Fibroblast of peridontal ligament (primary cell): ENCODE data around the gene FREM1.

ENCODE experiments used
- DNase-seq: peaks from one replicate; pipeline ENCODE4 v3.0.0-alpha.2; 2010; ENCODE audit errors: extremely low read depth

The FREM1 gene

GRCh38 chr9:14761584-14761983 is 148.6 kb downstream of the FREM1 start:
- no peak for DNase-seq

- no peak for DNase-seq
Observed at GRCh38 chr9:14760060-14760459, 150.2 kb downstream of the FREM1 start.

GRCh38 chr9:14756291-14756690 is 153.9 kb downstream of the FREM1 start:
- DNase-seq, result no peak

GRCh38 chr9:14752871-14753270 is 157.4 kb downstream of the FREM1 start:
- no peak for DNase-seq

GRCh38 chr9:14752271-14752670 is 158.0 kb downstream of the FREM1 start:
- DNase-seq, result no peak

GRCh38 chr9:14750821-14751220 is 159.4 kb downstream of the FREM1 start:
- no peak for DNase-seq

GRCh38 chr9:14749741-14750211 is 160.5 kb downstream of the FREM1 start:
- no peak for DNase-seq

GRCh38 chr9:14748373-14748772 is 161.9 kb downstream of the FREM1 start:
- DNase-seq, result no peak

GRCh38 chr9:14747111-14747510 is 163.1 kb downstream of the FREM1 start:
- DNase-seq, result no peak

- DNase-seq, result no peak
Observed at GRCh38 chr9:14746626-14747025, 163.6 kb downstream of the FREM1 start.

- no peak for DNase-seq
Observed at GRCh38 chr9:14744768-14745167, 165.5 kb downstream of the FREM1 start.

GRCh38 chr9:14741369-14741768 is 168.9 kb downstream of the FREM1 start:
- no peak for DNase-seq

- DNase-seq, result no peak
Observed at GRCh38 chr9:14733133-14733532, 177.1 kb downstream of the FREM1 start.

GRCh38 chr9:14731294-14731981 is 178.8 kb downstream of the FREM1 start:
- no peak for DNase-seq

- peak; percentile 18 for DNase-seq
Observed at GRCh38 chr9:14730461-14730898, 179.7 kb downstream of the FREM1 start.

GRCh38 chr9:14723301-14723700 is 186.9 kb downstream of the FREM1 start:
- DNase-seq, result no peak

GRCh38 chr9:14722391-14723035 is 187.7 kb downstream of the FREM1 start, which contains the start of gene CER1:
TSS of gene CER1 (minus strand) at chr9:14722733. CDS start at chr9:14722672, 61 bp downstream.
- no peak for DNase-seq

- no peak for DNase-seq
Observed at GRCh38 chr9:14719231-14719923, 190.9 kb downstream of the FREM1 start.

- DNase-seq, result no peak
Observed at GRCh38 chr9:14715102-14715501, 195.1 kb downstream of the FREM1 start.

- no peak for DNase-seq
Observed at GRCh38 chr9:14713187-14713767, 197.0 kb downstream of the FREM1 start.

GRCh38 chr9:14710804-14711203 is 199.4 kb downstream of the FREM1 start:
- no peak for DNase-seq

- DNase-seq, result no peak
Observed at GRCh38 chr9:14706530-14707140, 203.6 kb downstream of the FREM1 start.
